ENCODE data around the gene MYPN. TPM values are rescaled to one million over a fixed set of nuclear protein-coding genes. Genes with fewer than 3 reads are reported as not detected.

MYPN gene
- total and polyA plus RNA-seq, 2 experiments from 2014 or later: not detected

DNA sequence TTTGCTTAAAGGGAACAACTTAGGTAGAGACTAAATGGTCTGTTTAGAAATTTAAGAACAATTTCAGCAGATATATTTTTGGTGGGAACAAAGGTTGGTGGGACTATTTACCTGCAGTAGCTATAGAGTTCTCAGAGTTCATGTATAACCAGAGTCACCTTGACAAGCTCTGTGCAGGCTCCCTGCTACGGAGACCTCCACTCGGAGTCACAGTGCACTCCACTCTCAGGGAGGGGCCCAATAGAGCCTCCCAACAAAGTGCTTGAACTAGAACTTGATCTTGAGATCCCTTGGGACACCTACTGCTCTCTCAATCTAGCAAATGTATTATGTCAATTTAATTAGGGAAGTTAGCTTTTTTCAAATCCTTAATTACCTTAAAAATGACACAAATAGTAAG, 2.3 kb downstream of the MYPN start:
- peaks cover 7% of the 10 kb centered on the region; the same call in 2 of the 3 replicates for H3K4me1 Mint-ChIP-seq
- Histone ChIP-seq H3F3A (replicated peaks; ENCODE audit: low read depth) (no peaks in the 10 kb centered on the region), H3K36me3 (ENCODE audit: insufficient read depth) (no peaks in the 10 kb centered on the region), H2AFZ (no peak overlapping the region), H3K27me3 (ENCODE audit: insufficient read depth) (no peaks in the 10 kb centered on the region), H4K20me1 (replicated peaks; ENCODE audit: insufficient read depth) (no peaks in the 10 kb centered on the region), H3K4me2 (no peak overlapping the region), H3K79me2 (replicated peaks; ENCODE audit: insufficient read depth) (no peaks in the 10 kb centered on the region), H3K9me2 (ENCODE audit: insufficient read depth) (no peaks in the 10 kb centered on the region), H3K27ac (ENCODE audit: low read depth) (no peak overlapping the region), H3K4me3 (no peak overlapping the region), H3K4me1 (ENCODE audit: insufficient read depth) (no peaks in the 10 kb centered on the region)
- H3K27ac Mint-ChIP-seq: 0 out of 2 replicates have a peak overlapping the region, but pooled peaks have one; percentile 43
- TF ChIP-seq POLR2AphosphoS5 (IDR thresholded peaks at IDR 0.05; ENCODE audit: low read depth) (no peak), EZH2 (IDR thresholded peaks at IDR 0.05; ENCODE audit: low read depth, unreplicated experiment) (no peak), CREB1 (CRISPR knock-in tag; IDR thresholded peaks at IDR 0.05; ENCODE audit: low read depth) (no peak), JUNB (IDR thresholded peaks at IDR 0.05; ENCODE audit: unreplicated experiment) (no peak), ZNF331 (CRISPR knock-in tag; IDR thresholded peaks at IDR 0.05; ENCODE audit: low read depth) (no peak), STAT1 (IDR thresholded peaks at IDR 0.05; ENCODE audit: unreplicated experiment) (no peak), ZNF114 (CRISPR knock-in tag; IDR thresholded peaks at IDR 0.05) (no peak), NANOG (IDR thresholded peaks at IDR 0.05; ENCODE audit: borderline replicate concordance) (no peak), CTCF (conservative IDR thresholded peaks at IDR 0.05; ENCODE audit: low read depth in 2 of 2) (no peak), ETS1 (IDR thresholded peaks at IDR 0.05) (no peak), ZNF462 (CRISPR knock-in tag; IDR thresholded peaks at IDR 0.05) (no peak), EZH2phosphoT487 (IDR thresholded peaks at IDR 0.05; ENCODE audit: unreplicated experiment) (no peak)
- TF ChIP-seq, protein P1, sequence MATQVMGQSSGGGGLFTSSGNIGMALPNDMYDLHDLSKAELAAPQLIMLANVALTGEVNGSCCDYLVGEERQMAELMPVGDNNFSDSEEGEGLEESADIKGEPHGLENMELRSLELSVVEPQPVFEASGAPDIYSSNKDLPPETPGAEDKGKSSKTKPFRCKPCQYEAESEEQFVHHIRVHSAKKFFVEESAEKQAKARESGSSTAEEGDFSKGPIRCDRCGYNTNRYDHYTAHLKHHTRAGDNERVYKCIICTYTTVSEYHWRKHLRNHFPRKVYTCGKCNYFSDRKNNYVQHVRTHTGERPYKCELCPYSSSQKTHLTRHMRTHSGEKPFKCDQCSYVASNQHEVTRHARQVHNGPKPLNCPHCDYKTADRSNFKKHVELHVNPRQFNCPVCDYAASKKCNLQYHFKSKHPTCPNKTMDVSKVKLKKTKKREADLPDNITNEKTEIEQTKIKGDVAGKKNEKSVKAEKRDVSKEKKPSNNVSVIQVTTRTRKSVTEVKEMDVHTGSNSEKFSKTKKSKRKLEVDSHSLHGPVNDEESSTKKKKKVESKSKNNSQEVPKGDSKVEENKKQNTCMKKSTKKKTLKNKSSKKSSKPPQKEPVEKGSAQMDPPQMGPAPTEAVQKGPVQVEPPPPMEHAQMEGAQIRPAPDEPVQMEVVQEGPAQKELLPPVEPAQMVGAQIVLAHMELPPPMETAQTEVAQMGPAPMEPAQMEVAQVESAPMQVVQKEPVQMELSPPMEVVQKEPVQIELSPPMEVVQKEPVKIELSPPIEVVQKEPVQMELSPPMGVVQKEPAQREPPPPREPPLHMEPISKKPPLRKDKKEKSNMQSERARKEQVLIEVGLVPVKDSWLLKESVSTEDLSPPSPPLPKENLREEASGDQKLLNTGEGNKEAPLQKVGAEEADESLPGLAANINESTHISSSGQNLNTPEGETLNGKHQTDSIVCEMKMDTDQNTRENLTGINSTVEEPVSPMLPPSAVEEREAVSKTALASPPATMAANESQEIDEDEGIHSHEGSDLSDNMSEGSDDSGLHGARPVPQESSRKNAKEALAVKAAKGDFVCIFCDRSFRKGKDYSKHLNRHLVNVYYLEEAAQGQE (IDR thresholded peaks at IDR 0.05; ENCODE audit: unreplicated experiment): no peak
- no peaks in the 10 kb centered on the region for H3K36me3 Mint-ChIP-seq (ENCODE audit: low read depth)
- H3K4me3 Mint-ChIP-seq: no peak overlapping the region
- ATAC-seq (peak; percentile 38; the same call in 1 of the 3 replicates), DNase-seq (ENCODE audit: low spot score) (no peak)
- no peaks in the 10 kb centered on the region for H3K9me3 Mint-ChIP-seq
- no peaks in the 10 kb centered on the region for H3K27me3 Mint-ChIP-seq (ENCODE audit: insufficient read depth, low read depth, poor library complexity)
